ENCODE data around the gene NFYA. TPM values are rescaled to one million over a fixed set of nuclear protein-coding genes. Genes with fewer than 3 reads are reported as not detected.

The NFYA gene
- total RNA-seq, 1 experiment from 2014 or later: 34.7 TPM

- TF ChIP-seq MLX (CRISPR knock-in tag; IDR thresholded peaks at IDR 0.05) (no peak), RORB (CRISPR knock-in tag; IDR thresholded peaks at IDR 0.05) (no peak), JUN (CRISPR knock-in tag; IDR thresholded peaks at IDR 0.05) (no peak), ESRRA (CRISPR knock-in tag; IDR thresholded peaks at IDR 0.05; ENCODE audit: borderline replicate concordance) (no peak)
- TF ChIP-seq, protein P1, sequence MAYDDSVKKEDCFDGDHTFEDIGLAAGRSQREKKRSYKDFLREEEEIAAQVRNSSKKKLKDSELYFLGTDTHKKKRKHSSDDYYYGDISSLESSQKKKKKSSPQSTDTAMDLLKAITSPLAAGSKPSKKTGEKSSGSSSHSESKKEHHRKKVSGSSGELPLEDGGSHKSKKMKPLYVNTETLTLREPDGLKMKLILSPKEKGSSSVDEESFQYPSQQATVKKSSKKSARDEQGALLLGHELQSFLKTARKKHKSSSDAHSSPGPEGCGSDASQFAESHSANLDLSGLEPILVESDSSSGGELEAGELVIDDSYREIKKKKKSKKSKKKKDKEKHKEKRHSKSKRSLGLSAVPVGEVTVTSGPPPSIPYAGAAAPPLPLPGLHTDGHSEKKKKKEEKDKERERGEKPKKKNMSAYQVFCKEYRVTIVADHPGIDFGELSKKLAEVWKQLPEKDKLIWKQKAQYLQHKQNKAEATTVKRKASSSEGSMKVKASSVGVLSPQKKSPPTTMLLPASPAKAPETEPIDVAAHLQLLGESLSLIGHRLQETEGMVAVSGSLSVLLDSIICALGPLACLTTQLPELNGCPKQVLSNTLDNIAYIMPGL (CRISPR knock-in tag; IDR thresholded peaks at IDR 0.05): no peak
Measured at GRCh38 chr6:41075651-41076626, 3.2 kb downstream of the NFYA start (continued).

DNA sequence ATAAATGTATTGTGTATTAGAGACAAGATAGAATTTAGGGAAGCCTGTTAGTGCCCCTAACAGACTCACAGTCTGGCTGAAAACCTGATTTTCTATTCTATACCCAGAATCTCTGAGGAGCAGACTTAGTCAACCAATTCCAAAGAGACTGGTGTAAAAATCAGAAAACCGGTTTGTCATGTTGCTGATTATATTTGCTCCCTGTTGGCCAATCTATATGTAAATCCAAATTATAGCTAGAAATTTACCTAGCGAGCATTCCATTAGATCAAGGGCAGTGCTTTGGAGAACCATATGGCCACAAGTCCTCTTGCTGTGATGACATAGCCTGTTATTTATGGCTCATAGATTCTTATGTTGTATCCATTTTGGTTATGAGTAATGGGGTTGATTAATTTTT, 4.8 kb downstream of the NFYA start:
- TF ChIP-seq ZBTB21 (CRISPR knock-in tag; IDR thresholded peaks at IDR 0.05; ENCODE audit: borderline replicate concordance) (no peak), ESRRA (CRISPR knock-in tag; IDR thresholded peaks at IDR 0.05; ENCODE audit: borderline replicate concordance) (no peak), NFATC4 (CRISPR knock-in tag; IDR thresholded peaks at IDR 0.05) (no peak), ELF4 (CRISPR knock-in tag; IDR thresholded peaks at IDR 0.05; ENCODE audit: low read depth) (no peak), TP53 (CRISPR knock-in tag; IDR thresholded peaks at IDR 0.05) (no peak)
- TF ChIP-seq, protein P2, sequence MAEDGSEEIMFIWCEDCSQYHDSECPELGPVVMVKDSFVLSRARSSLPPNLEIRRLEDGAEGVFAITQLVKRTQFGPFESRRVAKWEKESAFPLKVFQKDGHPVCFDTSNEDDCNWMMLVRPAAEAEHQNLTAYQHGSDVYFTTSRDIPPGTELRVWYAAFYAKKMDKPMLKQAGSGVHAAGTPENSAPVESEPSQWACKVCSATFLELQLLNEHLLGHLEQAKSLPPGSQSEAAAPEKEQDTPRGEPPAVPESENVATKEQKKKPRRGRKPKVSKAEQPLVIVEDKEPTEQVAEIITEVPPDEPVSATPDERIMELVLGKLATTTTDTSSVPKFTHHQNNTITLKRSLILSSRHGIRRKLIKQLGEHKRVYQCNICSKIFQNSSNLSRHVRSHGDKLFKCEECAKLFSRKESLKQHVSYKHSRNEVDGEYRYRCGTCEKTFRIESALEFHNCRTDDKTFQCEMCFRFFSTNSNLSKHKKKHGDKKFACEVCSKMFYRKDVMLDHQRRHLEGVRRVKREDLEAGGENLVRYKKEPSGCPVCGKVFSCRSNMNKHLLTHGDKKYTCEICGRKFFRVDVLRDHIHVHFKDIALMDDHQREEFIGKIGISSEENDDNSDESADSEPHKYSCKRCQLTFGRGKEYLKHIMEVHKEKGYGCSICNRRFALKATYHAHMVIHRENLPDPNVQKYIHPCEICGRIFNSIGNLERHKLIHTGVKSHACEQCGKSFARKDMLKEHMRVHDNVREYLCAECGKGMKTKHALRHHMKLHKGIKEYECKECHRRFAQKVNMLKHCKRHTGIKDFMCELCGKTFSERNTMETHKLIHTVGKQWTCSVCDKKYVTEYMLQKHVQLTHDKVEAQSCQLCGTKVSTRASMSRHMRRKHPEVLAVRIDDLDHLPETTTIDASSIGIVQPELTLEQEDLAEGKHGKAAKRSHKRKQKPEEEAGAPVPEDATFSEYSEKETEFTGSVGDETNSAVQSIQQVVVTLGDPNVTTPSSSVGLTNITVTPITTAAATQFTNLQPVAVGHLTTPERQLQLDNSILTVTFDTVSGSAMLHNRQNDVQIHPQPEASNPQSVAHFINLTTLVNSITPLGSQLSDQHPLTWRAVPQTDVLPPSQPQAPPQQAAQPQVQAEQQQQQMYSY (CRISPR knock-in tag; IDR thresholded peaks at IDR 0.05): no peak
- Mint-ChIP-seq H3K4me1 (peaks cover 28% of the 10 kb centered on the region), H3K4me3 (no peak overlapping the region), H3K9me3 (no peaks in the 10 kb centered on the region), H3K36me3 (peaks cover 38% of the 10 kb centered on the region), H3K27ac (no peak overlapping the region), H3K27me3 (ENCODE audit: low read depth) (no peaks in the 10 kb centered on the region)
- ChIA-PET POLR2A (no interaction called here), CTCF (no interaction called here)
- no peak for ATAC-seq
- DNase-seq (ENCODE audit: low spot score): no peak

DNA sequence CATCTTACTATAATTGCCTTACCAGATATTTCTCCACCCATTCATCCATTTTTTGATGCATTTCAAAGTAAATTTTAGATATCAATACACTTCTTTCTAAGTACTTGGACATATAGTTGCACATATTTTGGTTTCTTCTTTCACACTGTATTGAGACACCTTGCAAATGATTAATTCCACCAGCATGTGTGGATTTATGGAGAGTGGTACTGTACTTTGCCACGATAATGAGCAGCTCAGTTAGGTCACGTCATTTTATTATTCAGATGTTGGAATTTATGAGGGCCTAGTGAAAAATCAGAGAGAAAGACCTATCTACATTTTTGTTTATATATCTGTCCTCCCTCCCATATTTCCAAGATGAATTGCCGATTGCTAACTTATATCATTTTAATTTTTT, 5.3 kb downstream of the NFYA start:
- no peak overlapping the region for H3K4me3 Mint-ChIP-seq
- DNase-seq (ENCODE audit: low spot score) (no peak), ATAC-seq (no peak)
- ChIA-PET POLR2A (no interaction called here), CTCF (no interaction called here)
- TF ChIP-seq MYBL2 (CRISPR knock-in tag; IDR thresholded peaks at IDR 0.05): no peak
- no peak for TF ChIP-seq ZNF512 (CRISPR knock-in tag; IDR thresholded peaks at IDR 0.05; ENCODE audit: borderline replicate concordance)
- no peak for TF ChIP-seq GTF2I (CRISPR knock-in tag; conservative IDR thresholded peaks at IDR 0.05)
- TF ChIP-seq NFE2L1 (CRISPR knock-in tag; IDR thresholded peaks at IDR 0.05): no peak
- TF ChIP-seq USF2 (CRISPR knock-in tag; IDR thresholded peaks at IDR 0.05): no peak
- no peak for TF ChIP-seq TCF7 (CRISPR knock-in tag; IDR thresholded peaks at IDR 0.05; ENCODE audit: low read depth)
- TF ChIP-seq ZNF232 (CRISPR knock-in tag; IDR thresholded peaks at IDR 0.05): no peak
- TF ChIP-seq, protein P3, sequence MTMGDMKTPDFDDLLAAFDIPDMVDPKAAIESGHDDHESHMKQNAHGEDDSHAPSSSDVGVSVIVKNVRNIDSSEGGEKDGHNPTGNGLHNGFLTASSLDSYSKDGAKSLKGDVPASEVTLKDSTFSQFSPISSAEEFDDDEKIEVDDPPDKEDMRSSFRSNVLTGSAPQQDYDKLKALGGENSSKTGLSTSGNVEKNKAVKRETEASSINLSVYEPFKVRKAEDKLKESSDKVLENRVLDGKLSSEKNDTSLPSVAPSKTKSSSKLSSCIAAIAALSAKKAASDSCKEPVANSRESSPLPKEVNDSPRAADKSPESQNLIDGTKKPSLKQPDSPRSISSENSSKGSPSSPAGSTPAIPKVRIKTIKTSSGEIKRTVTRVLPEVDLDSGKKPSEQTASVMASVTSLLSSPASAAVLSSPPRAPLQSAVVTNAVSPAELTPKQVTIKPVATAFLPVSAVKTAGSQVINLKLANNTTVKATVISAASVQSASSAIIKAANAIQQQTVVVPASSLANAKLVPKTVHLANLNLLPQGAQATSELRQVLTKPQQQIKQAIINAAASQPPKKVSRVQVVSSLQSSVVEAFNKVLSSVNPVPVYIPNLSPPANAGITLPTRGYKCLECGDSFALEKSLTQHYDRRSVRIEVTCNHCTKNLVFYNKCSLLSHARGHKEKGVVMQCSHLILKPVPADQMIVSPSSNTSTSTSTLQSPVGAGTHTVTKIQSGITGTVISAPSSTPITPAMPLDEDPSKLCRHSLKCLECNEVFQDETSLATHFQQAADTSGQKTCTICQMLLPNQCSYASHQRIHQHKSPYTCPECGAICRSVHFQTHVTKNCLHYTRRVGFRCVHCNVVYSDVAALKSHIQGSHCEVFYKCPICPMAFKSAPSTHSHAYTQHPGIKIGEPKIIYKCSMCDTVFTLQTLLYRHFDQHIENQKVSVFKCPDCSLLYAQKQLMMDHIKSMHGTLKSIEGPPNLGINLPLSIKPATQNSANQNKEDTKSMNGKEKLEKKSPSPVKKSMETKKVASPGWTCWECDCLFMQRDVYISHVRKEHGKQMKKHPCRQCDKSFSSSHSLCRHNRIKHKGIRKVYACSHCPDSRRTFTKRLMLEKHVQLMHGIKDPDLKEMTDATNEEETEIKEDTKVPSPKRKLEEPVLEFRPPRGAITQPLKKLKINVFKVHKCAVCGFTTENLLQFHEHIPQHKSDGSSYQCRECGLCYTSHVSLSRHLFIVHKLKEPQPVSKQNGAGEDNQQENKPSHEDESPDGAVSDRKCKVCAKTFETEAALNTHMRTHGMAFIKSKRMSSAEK (CRISPR knock-in tag; IDR thresholded peaks at IDR 0.05; ENCODE audit: borderline replicate concordance): no peak
- peaks cover 28% of the 10 kb centered on the region for H3K4me1 Mint-ChIP-seq
- H3K27ac Mint-ChIP-seq: no peak overlapping the region
- no peaks in the 10 kb centered on the region for H3K27me3 Mint-ChIP-seq (ENCODE audit: low read depth)
- no peaks in the 10 kb centered on the region for H3K9me3 Mint-ChIP-seq
- H3K36me3 Mint-ChIP-seq: peaks cover 43% of the 10 kb centered on the region

Measured in WTC11 (cell line).